Panc1 (cell line): Measurements from ENCODE around the gene GLRA3.

Source experiments
- CTCF ChIP-seq: fragments of 450-650 bp; IDR thresholded peaks from 2 replicates; pipeline ENCODE4 v1.5.1; 2017; ENCODE audit warnings: mild to moderate bottlenecking
- POLR2AphosphoS5 ChIP-seq: IDR thresholded peaks from 2 replicates; pipeline ENCODE4 v1.6.1; 2012; ENCODE audit warnings: mild to moderate bottlenecking, low read depth, low read length, moderate library complexity
- REST ChIP-seq, 2 experiments: IDR thresholded peaks; 2 replicates each; pipeline ENCODE4 v1.6.1; 2011 to 2012; ENCODE audit warnings: low read depth in 2 of 2, control low read depth in 1 of 2, low read length in 1 of 2, mild to moderate bottlenecking in 1 of 2, moderate library complexity in 1 of 2; ENCODE audit not compliant: insufficient read depth in 1 of 2
- SIN3A ChIP-seq: IDR thresholded peaks from 2 replicates; pipeline ENCODE4 v1.6.1; 2012; ENCODE audit warnings: low read depth, mild to moderate bottlenecking, low read length, moderate library complexity, borderline replicate concordance; ENCODE audit not compliant: insufficient read depth
- TCF7L2 ChIP-seq: IDR thresholded peaks from 2 replicates; pipeline ENCODE4 v1.6.1; 2011; ENCODE audit warnings: mild to moderate bottlenecking, low read depth, low read length, inconsistent platforms

- TF ChIP-seq CTCF (no peak), REST (IDR thresholded peaks at IDR 0.05; ENCODE audit: insufficient read depth in 1 of 2, low read depth in 2 of 2, low read length in 1 of 2) (no peak), POLR2AphosphoS5 (no peak), TCF7L2 (no peak), SIN3A (no peak)
Observed at GRCh38 chr4:174853629-174854028, 24.6 kb upstream of the GLRA3 start.
